SH-SY5Y (cell line): Measurements from ENCODE around the gene NOTCH3.

Experiments
- GATA2 ChIP-seq: IDR thresholded peaks from 2 replicates; pipeline ENCODE4 v1.6.1; 2011; ENCODE audit warnings: mild to moderate bottlenecking, low read depth, low read length
- GATA3 ChIP-seq: IDR thresholded peaks from 2 replicates; pipeline ENCODE4 v1.6.1; 2011; ENCODE audit warnings: low read depth, mild to moderate bottlenecking, low read length, moderate library complexity

Gene NOTCH3

DNA sequence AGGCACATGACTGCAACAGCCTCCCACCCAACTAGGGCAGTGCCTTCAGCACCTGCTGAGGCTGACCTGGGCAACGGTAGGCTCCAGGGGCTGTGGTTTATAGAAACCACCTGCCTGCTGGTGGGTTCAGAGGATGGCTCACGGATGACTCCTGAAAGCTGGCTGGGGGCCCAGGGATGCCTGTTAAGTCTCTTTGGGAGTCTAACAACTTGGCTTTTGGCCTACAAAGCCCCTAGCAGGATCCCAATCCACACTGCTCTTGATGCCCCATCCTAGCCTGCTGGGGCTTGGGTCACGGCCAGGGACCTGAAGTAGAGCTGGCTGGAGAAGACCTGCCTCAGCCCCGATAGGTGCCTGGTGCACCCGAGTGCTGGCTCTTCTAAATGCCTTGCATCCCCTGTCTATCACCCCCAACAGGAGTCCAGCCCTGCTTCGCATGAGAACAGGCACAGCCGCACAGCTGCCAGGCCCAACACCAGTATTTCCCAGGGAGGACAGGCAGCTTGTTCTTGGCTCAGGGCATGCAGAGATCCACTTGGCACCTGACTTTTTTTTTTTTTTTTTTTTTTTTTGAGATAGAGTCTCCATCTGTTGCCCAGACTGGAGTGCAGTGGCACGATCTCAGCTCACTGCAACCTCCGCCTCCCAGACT is 40.6 kb upstream of the NOTCH3 start:
- TF ChIP-seq GATA2 (no peak), GATA3 (no peak)

DNA sequence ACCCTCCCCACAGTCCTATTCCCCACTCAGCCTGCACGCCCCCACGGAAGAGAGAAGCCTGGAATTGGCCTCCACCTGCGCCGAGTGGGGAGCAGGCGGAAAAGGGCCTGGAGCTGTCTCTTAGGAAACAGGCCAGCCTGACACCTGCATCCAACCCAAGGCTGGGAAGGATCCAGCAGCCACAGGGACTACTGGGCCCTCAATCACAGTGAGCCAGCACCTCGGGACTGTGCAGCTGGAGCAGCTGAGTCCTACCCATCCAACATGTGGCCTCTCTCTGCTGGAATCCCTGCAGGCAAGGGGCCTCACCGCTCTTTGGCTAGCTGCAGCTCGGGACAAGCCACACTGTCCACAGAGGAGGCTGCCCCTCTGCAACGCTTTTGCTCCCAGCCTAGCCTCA is 39.7 kb upstream of the NOTCH3 start:
- no peak for TF ChIP-seq GATA3
- no peak for TF ChIP-seq GATA2

DNA sequence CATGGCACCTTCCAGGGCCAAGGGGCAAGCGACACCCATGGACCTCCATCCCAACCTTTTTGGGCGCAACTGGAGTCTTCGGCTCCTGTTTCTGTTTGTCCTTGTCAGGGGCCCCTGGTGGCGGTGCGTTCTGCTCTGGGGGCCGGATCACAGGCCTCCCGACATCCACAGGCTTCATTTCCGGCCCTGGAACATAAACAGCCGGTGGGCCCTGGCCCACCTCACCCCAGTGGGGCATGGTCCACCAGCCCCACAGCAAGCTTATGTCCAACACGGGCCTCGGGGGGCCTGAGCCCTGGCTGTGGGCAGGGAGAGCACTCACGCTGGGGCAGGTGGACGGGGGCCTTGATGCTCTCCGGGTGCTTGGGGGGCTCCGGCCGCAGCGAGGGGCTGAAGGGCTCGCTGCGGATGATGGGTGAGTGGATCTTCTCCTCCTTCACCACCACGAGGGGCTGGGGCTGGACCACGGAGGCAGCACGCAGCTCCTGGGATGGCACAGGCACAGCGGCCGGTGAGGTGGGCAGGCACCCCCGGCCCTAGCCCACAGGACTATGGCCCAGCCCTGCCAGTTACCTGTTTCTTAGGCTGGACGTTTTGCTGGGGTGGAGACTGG is 38.6 kb upstream of the NOTCH3 start:
- no peak for TF ChIP-seq GATA3
- no peak for TF ChIP-seq GATA2

DNA sequence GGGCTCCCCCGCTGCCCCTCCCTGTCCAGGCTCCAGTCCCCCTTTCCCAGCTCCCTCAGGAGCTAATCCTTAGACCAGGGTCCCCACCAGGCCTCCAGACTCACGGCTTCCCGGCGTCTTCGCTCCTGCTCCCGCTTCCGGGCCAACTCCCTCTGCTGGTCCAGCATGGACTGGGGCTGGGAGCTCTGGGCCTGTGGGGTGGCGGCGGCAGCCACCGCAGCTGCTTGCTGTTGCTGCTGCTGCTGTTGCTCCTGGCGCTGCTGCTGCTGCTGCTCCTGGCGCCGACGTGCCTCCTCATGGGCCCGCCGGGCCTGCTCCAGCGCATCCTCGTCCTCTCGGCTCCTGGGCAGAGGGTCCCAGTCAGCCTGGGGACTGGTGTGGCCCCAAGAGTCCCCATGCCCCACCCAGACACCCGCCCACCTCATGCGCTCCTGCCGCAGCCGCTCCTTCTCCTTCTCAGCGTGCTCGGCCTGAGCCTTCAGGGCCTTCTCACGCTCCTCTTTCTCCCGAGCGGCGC is 37.9 kb upstream of the NOTCH3 start:
- TF ChIP-seq GATA3, result no peak
- TF ChIP-seq GATA2, result no peak

DNA sequence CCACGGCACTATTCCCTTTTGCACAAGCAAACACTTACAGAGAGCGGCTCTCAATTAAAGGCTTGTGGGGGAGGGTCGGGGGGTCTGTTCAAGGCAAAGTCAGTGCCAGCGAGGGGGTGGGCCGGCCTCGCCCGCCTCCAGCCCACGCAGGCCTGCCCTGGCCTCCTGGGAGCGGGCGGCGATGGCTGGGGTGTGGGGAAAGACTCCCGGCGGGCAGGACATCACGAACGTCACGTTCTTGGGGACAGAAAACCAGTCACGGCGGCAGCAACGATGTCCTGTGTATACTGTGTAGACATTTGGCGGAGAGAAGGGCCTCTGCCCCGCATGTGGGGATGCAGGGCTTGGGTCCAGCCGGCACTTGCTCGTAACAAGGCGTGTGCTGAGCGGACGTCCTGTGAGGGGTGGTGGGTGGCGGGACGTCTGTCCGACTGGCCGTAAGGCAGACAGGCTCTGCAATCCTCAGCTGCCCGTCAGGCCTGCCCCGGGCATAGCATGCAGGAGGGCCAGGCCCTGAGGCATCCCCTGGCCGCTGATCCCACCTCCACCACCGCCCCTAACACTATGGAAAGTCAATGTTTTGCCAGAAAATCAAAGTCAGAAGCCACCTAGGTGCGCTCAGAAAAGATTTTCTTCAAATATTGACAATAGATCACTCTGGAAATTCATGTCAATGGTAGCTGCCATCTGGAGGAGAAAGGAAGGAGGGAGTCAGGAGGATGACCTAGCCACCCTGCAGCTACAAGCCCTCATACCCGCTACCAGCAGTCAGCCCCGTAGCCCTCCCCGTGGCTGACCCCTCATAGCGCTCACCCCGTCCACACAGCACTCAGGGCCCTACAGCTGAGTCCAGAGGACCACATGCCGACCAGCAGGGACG is 37.2 kb upstream of the NOTCH3 start:
- no peak for TF ChIP-seq GATA2
- no peak for TF ChIP-seq GATA3

DNA sequence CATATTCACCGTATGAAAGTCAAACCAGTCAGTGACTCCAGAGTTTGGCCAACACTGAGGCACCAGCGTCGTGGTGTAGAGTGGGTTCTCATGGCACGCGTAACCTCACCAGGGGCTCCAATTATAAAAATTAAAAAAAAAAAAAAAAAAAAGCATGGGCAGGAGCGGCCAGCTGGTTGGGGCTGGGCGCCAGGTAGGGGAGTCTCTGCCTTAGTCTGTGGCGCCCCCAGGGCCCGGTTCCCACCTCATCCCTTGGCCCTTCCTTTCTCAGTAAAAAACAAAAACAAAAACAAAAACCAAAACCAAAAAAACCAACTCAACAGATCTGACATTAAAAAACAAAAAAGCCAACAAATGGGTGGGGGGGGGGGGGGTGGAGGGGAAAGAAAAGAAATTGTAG is 36.1 kb upstream of the NOTCH3 start:
- TF ChIP-seq GATA3 (no peak), GATA2 (no peak)

DNA sequence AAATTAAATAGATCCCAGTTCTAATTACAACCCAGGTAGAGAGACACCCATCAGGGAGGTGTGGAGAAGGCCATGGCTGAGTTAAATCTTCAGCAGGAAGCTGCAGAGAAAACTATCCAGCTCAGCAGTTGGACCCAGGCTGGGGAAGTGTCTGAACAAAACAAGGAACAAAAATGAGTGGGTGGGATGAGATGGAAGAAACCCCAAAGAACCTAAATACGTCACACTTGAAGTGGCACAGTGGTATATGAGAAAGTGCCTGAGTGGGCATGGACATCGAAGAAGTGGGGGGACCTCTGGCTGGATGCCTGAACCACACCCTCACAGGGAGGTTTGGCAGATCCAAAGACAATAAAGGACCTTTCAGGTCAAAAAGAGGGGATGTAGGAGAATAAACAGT is 35.0 kb upstream of the NOTCH3 start:
- TF ChIP-seq GATA3, result no peak
- no peak for TF ChIP-seq GATA2

DNA sequence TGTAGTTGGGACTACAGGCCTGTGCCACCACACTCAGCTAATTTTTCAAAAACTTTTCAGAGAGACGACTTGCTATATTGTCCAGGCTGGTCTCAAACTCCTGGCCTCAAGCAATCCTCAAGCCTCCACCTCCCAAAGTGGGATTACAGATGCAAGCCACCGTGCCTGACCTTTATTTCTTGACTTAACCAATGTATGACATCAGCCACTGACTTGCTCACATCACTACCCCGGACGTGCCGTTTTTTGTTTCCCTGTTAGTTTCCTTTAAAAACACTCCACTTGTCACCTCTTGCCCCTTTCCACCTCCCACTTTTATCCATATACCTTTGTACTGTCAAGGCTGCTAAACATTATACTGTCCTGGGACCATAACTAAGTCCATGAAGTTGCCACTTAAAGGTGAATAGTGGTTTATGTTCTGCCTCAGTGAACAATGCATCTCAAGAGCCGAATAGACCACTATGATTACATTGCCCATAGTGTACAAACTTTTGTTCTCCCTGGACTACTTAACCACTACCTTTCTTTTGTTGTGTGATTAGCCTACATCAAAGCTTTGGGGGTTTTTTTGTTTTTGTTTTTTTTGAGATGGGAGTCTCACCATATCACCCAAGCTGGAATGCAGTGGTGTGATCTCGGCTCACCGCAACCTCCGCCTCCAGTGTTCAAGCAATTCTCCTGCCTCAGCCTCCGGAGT is 33.8 kb upstream of the NOTCH3 start:
- no peak for TF ChIP-seq GATA3
- no peak for TF ChIP-seq GATA2

DNA sequence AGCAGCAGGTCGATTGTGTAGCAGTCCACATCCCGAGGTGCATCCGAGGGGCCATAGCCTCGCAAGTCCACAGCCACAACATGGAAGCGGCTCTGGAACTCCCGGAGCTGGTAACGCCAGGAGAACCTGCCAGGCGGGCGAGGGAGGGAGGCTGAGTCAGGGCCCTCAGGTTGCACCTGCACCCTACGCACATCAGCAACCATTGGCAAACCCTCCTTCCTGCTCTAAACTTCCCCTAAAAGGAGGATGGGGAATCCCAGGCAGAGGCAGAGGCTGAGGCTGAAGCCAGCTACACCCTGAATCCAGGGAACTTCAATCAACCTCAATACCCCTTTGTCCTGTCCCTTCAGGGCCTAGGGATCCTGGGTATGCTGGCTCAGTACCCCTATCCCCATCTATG is 30.5 kb upstream of the NOTCH3 start:
- TF ChIP-seq GATA3 (no peak), GATA2 (no peak)

DNA sequence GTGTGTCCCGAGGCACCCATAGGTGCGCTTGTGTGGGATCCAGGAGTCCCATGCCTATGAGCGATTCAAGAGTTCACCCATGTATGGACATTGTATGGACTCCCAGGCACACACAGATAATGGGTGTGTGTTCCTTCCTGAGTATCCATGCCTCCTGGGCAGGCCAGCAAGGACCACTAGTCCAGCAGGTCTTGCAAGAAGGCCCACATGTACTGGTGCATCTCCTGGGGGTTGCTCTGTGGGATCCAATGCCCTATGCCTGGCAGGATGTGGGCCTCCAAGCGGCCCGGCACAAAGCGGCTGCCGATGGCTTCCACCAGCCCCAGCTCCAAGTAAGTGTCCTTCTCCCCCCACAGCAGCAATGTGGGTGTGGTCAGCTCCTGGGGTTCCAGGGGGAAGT is 26.5 kb upstream of the NOTCH3 start:
- no peak for TF ChIP-seq GATA3
- no peak for TF ChIP-seq GATA2

DNA sequence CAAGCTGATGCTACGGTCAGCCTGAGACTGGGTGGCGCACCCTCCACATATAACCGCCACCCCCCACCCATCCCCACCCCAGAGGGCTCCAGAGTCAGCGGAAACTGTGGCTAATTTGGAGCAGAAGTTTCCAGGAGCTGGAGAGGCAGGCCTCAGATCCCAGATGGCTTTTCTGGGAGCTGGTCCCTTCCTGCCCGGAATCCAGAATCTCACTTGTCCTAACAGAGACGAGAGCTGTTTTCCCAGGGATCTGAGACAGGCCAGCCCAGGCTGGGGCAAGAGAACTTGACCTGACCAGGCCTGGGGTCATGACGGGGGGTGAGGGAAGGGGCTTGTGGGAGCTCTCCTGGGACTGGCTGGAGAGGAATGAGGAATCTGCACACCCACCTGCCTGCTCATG is 25.0 kb upstream of the NOTCH3 start:
- TF ChIP-seq GATA2 (no peak), GATA3 (no peak)

DNA sequence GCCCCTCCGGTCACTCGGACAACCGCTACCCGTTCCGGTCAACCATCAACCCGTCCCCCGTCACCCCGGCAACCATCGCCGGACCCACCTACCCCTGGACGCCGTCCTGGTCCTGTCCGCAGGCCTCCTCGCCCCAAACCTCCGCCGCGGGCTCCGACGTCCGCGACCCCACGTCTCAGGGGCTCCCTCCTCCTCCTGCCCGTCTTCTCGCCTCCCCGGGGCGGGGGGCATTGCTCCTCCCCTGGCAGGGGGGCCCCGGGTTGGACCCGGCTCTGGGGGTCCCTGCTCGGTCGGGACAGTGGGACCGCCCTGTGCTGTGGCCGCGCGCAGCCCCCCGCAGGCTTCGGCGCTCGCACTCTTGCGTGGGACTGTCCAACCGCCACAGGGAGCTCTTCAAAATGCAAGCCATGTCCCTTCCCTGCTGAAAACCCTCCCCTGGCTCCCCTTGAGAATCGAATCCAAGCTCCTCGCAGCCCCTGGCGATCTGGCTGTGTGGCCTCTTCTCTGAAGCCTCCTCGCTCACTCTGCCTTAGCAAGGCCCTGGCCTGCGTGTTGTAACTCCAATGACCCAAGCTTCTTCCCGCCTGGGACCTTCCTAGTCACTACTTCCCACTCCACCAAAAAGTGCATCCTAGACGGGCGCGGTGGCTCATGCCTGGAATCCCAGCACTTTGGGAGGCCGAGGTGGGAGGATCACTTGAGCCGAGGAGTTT is 23.0 kb upstream of the NOTCH3 start:
- no peak for TF ChIP-seq GATA3
- TF ChIP-seq GATA2, result no peak

DNA sequence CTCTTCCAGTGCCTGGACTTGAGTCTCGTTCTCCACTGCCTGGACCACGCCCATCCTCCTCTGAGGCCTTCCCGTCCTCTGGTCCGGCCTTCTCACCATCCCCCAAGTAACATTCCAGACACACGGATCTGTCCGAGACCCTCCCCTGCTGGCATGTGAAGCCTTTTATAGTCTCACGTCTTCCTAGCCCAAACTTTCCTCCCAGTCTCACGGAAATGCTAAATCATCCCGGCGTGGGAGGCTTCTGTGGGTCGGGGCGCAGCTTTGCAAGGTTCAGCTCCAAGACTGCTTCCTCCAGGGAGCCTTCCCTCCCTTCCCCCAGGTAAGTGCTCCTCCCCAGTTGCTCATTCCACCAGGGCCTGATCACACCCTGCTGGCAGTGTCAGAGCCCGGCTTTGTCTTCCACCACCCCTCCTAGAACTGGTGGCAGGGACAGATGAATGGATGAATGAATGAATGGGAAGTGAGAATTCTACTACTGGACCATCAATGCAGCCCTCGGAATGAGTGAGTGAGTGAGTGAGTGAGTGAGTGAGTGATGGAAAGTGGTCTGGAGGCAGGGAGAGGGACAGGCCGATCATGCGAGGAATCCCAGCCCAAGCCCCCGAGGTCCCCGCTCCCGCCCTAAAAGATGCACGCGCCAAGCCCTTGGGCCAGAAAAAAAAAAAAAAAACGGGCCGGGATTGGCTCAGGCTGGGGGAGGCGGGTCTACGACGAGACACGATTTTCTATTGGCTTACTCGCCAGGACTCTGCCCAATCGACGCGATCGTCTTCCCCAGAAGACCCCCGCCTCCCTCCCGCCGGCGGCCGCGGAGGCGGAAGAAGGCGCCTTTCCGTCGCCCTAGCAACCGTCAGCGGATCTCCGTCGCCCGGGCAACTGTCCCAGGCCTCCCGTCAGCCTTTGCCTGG is 22.2 kb upstream of the NOTCH3 start:
- TF ChIP-seq GATA3, result no peak
- no peak for TF ChIP-seq GATA2
